T-helper 1 cell treated with Interleukin-12 subunit alpha and Interleukin-12 subunit beta and Interleukin-4 antibody, amounts not matched to agents 30 μg/mL and 1 μg/mL, for 36 hours (primary cell): ENCODE data around the gene GLB1L2.

Experiments
- H3K27ac Mint-ChIP-seq: one replicate; pipeline ENCODE4 v1.8.0; 2021; ENCODE audit warnings: mild to moderate bottlenecking, mixed read lengths
- H3K27me3 Mint-ChIP-seq: one replicate; pipeline ENCODE4 v1.8.0; 2021; ENCODE audit warnings: low read depth, mixed read lengths
- H3K36me3 Mint-ChIP-seq: one replicate; pipeline ENCODE4 v1.8.0; 2021; ENCODE audit warnings: low read depth, mixed read lengths
- H3K4me1 Mint-ChIP-seq: one replicate; pipeline ENCODE4 v1.8.0; 2021; ENCODE audit warnings: low read depth, mixed read lengths
- H3K4me3 Mint-ChIP-seq: one replicate; pipeline ENCODE4 v1.8.0; 2021; ENCODE audit warnings: mild to moderate bottlenecking, moderate library complexity, mixed read lengths
- H3K9me3 Mint-ChIP-seq: one replicate; pipeline ENCODE4 v1.8.0; 2021; ENCODE audit warnings: mixed read lengths

Gene GLB1L2

GRCh38 chr11:134399996-134400395, 68.2 kb downstream of the GLB1L2 start:
- Mint-ChIP-seq H3K27ac (no peak overlapping the region), H3K9me3 (no peaks in the 10 kb centered on the region), H3K36me3 (no peaks in the 10 kb centered on the region), H3K27me3 (no peaks in the 10 kb centered on the region), H3K4me1 (no peaks in the 10 kb centered on the region), H3K4me3 (no peak overlapping the region)

- peaks cover 1% of the 10 kb centered on the region for H3K27me3 Mint-ChIP-seq
- H3K27ac Mint-ChIP-seq, result no peak overlapping the region
Observed at GRCh38 chr11:134401825-134402809, 70.3 kb downstream of the GLB1L2 start.

GRCh38 chr11:134402910-134403309, 71.1 kb downstream of the GLB1L2 start:
- no peaks in the 10 kb centered on the region for H3K36me3 Mint-ChIP-seq
- H3K9me3 Mint-ChIP-seq, result no peaks in the 10 kb centered on the region
- peaks cover 9% of the 10 kb centered on the region for H3K27me3 Mint-ChIP-seq
- H3K27ac Mint-ChIP-seq, result no peak overlapping the region
- H3K4me3 Mint-ChIP-seq, result no peak overlapping the region
- H3K4me1 Mint-ChIP-seq, result no peaks in the 10 kb centered on the region

More at GRCh38 chr11:134401825-134402809, 70.3 kb downstream of the GLB1L2 start:
- H3K4me3 Mint-ChIP-seq, result no peak overlapping the region
- H3K4me1 Mint-ChIP-seq, result no peaks in the 10 kb centered on the region
- H3K9me3 Mint-ChIP-seq, result no peaks in the 10 kb centered on the region
- H3K36me3 Mint-ChIP-seq, result no peaks in the 10 kb centered on the region

- Mint-ChIP-seq H3K27me3 (peaks cover 17% of the 10 kb centered on the region), H3K4me3 (no peak overlapping the region), H3K4me1 (no peaks in the 10 kb centered on the region), H3K27ac (no peak overlapping the region), H3K36me3 (no peaks in the 10 kb centered on the region), H3K9me3 (no peaks in the 10 kb centered on the region)
Observed at GRCh38 chr11:134404575-134405341, 73.0 kb downstream of the GLB1L2 start.

GRCh38 chr11:134405436-134405835, 73.6 kb downstream of the GLB1L2 start:
- Mint-ChIP-seq H3K27ac (no peak overlapping the region), H3K4me3 (no peak overlapping the region), H3K9me3 (no peaks in the 10 kb centered on the region), H3K27me3 (peaks cover 23% of the 10 kb centered on the region), H3K4me1 (no peaks in the 10 kb centered on the region), H3K36me3 (no peaks in the 10 kb centered on the region)

- H3K27me3 Mint-ChIP-seq, result peaks cover 27% of the 10 kb centered on the region
- no peaks in the 10 kb centered on the region for H3K9me3 Mint-ChIP-seq
- H3K36me3 Mint-ChIP-seq, result no peaks in the 10 kb centered on the region
- no peaks in the 10 kb centered on the region for H3K4me1 Mint-ChIP-seq
- no peak overlapping the region for H3K4me3 Mint-ChIP-seq
- H3K27ac Mint-ChIP-seq, result no peak overlapping the region
Observed at GRCh38 chr11:134405841-134406240, 74.1 kb downstream of the GLB1L2 start.

- H3K36me3 Mint-ChIP-seq, result no peaks in the 10 kb centered on the region
- H3K4me1 Mint-ChIP-seq, result peaks cover 3% of the 10 kb centered on the region
- peaks cover 34% of the 10 kb centered on the region for H3K27me3 Mint-ChIP-seq
- no peak overlapping the region for H3K4me3 Mint-ChIP-seq
- no peaks in the 10 kb centered on the region for H3K9me3 Mint-ChIP-seq
- H3K27ac Mint-ChIP-seq, result no peak overlapping the region
Observed at GRCh38 chr11:134406264-134407185, 74.7 kb downstream of the GLB1L2 start.

GRCh38 chr11:134407321-134407828, 75.6 kb downstream of the GLB1L2 start:
- no peaks in the 10 kb centered on the region for H3K9me3 Mint-ChIP-seq
- H3K27ac Mint-ChIP-seq, result no peak overlapping the region
- H3K4me3 Mint-ChIP-seq, result no peak overlapping the region
- peaks cover 34% of the 10 kb centered on the region for H3K27me3 Mint-ChIP-seq
- no peaks in the 10 kb centered on the region for H3K36me3 Mint-ChIP-seq
- H3K4me1 Mint-ChIP-seq, result peaks cover 3% of the 10 kb centered on the region

GRCh38 chr11:134407923-134408322, 76.1 kb downstream of the GLB1L2 start:
- Mint-ChIP-seq H3K4me3 (no peak overlapping the region), H3K4me1 (peaks cover 3% of the 10 kb centered on the region), H3K27me3 (peaks cover 36% of the 10 kb centered on the region), H3K9me3 (no peaks in the 10 kb centered on the region), H3K27ac (no peak overlapping the region), H3K36me3 (no peaks in the 10 kb centered on the region)

GRCh38 chr11:134409552-134410429, 78.0 kb downstream of the GLB1L2 start:
- H3K9me3 Mint-ChIP-seq, result no peaks in the 10 kb centered on the region
- peaks cover 7% of the 10 kb centered on the region for H3K4me1 Mint-ChIP-seq
- H3K36me3 Mint-ChIP-seq, result no peaks in the 10 kb centered on the region
- peaks cover 55% of the 10 kb centered on the region for H3K27me3 Mint-ChIP-seq
- no peak overlapping the region for H3K27ac Mint-ChIP-seq
- no peak overlapping the region for H3K4me3 Mint-ChIP-seq

GRCh38 chr11:134410766-134411165, 79.0 kb downstream of the GLB1L2 start:
- Mint-ChIP-seq H3K4me3 (peak overlapping the region; percentile 48), H3K9me3 (no peaks in the 10 kb centered on the region), H3K27ac (no peak overlapping the region), H3K27me3 (peaks cover 65% of the 10 kb centered on the region), H3K36me3 (no peaks in the 10 kb centered on the region), H3K4me1 (peaks cover 7% of the 10 kb centered on the region)

GRCh38 chr11:134412203-134413042, 80.6 kb downstream of the GLB1L2 start, which contains the start of gene B3GAT1:
Gene B3GAT1 (minus strand): TSS chr11:134412242. CDS start chr11:134387659, 24,583 bp downstream.
- peak within 1 kb of the TSS; percentile 48 for H3K4me3 Mint-ChIP-seq
- no peak within 1 kb of the TSS for H3K27ac Mint-ChIP-seq
- peaks cover 7% of the 10 kb centered on the region for H3K4me1 Mint-ChIP-seq
- H3K9me3 Mint-ChIP-seq, result no peaks in the 10 kb centered on the region
- peaks cover 74% of the 10 kb centered on the region for H3K27me3 Mint-ChIP-seq
- H3K36me3 Mint-ChIP-seq, result no peaks in the 10 kb centered on the region
